Measurements from ENCODE around the gene ADAMTSL1.

ADAMTSL1 gene

DNA sequence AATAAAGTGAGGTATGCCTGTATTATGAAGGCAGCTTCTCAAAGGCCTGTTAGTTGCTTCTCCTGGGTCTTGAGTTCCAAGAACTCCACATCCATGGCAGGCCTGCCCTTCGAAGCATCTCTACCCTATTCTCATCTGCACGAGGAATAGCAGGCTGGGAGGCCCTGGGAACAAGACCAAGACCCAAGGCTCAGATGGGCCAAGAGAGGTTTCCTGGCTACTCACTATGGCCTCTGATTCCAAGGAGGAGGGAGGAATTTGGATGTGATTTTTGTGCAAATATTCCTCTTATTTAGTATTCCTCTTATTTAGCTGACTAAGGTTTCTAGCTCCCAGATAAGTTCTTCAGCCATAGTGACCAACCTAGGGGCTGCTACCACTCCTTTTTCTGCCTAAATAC lies 407.8 kb downstream of the ADAMTSL1 start:
- no peak for DNase-seq

DNA sequence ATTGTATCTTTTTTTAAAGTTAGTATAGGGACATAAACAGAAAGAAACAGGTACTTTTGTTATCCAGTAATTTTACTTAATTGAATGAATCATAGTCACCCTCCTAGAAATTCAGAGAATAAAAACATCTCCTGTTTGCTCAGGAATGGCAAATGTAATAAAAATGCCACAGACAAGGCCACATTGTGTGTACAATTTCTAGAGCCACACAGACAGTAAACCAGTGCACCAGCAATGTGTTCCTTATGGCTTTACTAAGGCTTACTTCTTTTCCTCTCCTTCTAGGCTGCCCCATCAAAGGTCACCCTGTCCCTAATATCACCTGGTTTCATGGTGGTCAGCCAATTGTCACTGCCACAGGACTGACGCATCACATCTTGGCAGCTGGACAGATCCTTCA lies 413.6 kb downstream of the ADAMTSL1 start:
- DNase-seq: no peak

DNA sequence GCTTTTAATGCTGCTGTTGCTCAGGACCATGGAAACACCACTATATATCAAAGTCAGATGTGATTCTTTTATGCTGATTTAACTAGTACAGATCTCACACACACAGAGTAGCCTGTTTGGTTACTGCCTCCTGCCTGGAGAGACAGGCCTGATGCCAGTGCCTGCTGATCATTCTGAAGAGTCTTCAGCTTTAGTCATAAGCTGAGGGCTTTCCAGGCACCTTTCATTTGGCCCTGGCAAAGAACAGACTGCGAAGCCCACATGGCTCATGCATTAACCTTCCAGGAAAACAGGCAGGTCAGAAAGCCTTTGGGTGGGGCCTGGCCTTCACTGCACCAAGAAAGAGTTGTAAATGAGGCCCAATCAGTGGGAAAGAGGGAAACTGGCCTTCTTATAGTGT lies 414.3 kb downstream of the ADAMTSL1 start:
- no peak for DNase-seq

DNA sequence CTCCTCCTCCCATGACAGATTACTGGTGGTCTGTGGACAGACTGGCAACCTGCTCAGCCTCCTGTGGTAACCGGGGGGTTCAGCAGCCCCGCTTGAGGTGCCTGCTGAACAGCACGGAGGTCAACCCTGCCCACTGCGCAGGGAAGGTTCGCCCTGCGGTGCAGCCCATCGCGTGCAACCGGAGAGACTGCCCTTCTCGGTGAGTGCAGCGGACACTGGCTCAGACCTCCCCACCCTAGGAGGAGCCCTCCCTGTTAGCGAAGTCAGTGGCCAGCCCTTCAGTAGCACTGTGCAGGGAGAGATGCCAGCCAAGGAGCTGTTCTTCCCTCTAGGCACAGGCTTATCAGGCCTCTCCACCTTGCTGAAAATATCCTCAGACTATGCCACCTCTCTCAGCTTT lies 415.6 kb downstream of the ADAMTSL1 start:
- no peak for DNase-seq

DNA sequence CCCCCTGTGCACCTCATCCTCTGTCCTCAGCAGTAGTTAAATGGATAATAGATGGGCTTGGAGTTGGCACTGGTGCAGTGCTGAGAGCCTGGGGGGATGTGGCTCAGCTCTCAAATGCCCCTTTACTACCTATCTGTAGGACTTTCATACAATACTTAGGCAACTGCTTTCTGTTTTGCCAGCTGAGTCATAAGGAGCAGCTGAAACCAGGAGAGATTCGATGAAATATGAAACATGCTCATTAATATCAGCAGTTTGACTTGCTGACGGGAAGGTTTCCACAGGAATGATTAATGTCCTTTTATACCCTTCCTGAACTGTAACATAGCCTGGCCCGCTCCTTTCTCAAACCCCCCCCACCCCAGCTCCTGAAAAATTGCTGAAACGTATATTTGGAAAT lies 416.4 kb downstream of the ADAMTSL1 start:
- no peak for DNase-seq

DNA sequence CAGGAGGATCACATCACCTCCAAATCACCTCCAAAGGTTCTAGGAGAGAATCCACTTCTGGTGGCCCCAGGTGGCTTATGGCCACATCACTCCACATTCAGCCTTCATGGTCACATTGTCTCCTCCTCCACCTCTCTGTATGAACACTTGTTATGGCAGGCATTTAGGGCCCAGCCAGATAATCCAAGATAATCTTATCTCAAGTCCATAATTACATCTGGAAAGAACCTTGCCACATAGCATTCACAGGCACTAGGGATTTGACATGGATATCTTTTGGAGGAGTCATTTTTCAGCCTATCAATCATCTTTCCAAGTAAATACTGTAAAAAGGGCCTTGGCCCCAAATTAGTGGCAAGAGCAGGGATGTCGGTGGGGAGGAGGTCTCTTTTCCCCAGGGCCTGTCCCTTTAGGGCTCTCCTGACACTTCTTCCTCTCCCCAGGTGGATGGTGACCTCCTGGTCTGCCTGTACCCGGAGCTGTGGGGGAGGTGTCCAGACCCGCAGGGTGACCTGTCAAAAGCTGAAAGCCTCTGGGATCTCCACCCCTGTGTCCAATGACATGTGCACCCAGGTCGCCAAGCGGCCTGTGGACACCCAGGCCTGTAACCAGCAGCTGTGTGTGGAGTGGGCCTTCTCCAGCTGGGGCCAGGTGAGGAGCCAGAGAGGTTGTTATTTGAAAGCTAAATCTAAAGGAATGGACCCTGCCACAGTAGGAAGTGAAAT lies 418.2 kb downstream of the ADAMTSL1 start:
- DNase-seq: no peak

DNA sequence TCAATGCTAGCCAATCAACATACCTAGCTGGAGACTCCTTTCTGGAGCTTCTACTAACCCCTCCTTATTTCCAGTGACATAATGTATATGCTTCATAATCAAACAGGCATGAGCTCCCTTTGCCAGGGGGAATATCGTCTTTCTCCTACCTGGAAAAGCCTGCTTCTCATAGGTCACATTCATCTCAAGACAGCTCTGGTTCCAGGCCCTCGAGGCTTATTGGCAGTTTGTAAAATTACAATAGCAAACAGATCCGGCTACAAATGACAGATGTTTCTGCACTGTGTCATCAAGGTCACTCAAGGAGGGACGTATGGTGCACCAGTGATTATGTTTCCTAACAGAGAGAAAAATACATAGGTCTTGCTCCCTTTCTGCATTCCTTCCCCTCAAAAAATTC lies 419.1 kb downstream of the ADAMTSL1 start:
- no peak for DNase-seq

DNA sequence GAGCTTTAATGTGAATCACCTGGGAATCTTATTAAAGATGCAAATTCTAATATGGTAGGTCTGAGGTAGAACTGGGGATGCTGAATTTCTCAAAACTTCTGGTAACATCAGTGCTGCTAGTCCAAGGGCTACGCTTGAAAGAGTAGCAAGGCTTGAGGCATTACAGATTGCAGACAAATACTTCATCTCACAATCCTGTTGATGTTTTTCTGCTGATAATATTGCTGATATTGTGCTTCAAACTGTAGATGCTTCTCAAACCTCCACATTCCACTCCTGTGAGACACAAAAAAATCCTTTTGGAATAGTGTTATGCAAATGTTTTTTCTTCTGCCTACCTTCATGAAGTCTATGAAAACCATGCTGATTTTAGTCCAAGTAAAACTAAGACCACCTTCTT lies 419.5 kb downstream of the ADAMTSL1 start:
- no peak for DNase-seq

DNA sequence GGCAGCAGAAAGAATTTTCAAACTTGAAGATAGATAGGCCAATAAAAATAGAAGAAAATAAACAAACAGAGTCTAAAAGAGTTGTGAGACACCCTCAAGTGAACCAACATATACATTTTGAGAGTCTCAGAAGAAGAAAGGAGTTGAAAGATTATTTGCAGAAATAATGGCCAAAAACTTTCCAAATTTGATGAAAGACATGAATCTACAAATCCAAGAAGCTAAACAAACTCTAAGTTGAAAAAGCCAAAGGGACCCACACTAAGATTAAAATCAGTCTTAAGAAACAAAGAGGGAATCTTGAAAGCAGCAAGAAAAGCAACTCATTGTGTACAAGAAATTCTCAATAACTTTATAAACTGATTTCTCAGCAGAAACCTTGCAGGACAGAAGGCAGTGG lies 422.1 kb downstream of the ADAMTSL1 start:
- DNase-seq: peak; percentile 0

DNA sequence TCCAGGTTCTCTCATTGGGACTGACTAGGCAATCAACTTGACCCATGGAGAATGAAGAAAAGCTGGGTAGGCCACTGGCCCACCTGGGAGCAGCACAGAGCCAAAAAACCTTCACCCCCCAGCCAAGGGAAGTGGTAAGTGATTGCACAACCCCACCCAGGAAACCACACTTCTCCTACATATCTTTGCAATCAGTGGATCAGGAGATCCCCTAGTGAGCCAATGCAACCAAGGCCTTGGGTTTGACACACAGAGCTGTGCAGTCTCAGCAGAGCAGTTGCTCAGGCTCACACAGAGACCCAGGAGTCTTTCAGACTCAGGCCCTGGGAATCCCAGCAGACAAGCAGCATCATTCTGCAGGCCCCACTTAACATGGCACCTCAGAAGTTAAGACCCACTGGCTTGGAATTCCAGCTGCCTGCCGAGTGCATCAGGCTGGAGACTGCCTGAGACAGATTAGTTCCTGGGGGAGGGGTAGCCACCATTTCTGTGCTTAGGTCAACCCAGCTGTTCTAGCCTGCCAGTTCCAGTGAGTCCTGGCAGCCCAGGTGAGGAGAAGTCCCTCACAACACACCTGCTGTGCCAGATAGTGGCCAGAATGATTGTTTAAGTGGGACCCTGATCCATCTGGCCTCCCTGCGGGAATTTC lies 422.7 kb downstream of the ADAMTSL1 start:
- no peak for DNase-seq

DNA sequence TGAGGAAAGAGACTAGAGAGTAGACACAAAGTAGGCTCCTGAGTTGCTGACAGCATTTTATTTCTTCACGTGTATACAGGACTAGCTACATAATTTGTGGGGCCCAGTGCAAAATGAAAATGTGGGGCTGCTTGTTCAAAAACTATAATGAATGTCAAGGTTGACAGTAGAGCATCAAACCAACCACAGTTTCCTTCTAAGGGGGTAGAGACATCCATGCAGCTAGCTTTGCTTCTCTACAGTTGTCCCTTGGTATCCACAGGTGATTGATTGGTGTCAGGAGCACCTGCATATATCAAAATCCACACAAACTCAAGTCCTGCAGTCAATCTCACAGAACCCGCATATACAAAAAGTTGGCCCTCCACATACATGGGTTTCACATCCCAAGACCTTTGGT lies 429.5 kb downstream of the ADAMTSL1 start:
- no peak for DNase-seq

DNA sequence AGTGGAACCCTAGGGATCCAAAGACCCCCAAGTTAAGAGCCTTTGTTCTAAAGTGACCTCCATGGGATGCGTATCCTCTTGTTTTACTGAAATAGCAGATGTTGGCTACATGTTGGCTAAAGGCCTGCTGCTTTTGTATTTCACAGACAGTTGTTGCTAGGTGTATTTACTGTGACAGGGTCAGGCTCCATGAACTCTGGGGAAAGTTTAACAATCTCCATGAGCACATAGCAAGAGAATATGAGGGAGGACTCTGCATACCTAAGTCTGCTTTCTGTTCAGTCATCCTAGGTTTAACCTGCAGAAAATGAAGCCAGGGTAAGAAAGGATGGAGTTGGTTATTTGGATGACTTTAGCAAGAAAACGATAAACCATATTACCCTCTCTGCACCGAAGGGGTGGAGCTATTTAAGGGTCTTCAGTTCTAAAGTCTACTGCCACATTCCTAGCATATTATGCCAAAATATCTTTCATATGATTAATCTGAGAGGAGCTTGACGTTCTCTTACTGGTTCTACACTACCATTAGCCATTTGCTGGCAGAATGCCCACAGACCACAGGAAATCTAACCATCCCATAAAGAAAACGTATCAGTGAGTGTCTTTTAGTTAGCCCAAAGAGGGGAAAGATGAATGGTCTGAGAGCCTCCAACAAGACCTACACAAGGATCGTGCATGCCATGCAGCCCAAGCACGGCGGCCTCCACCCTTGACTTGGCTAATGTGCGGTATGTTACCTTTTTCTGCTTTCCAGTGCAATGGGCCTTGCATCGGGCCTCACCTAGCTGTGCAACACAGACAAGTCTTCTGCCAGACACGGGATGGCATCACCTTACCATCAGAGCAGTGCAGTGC lies 431.3 kb downstream of the ADAMTSL1 start:
- no peak for DNase-seq

DNA sequence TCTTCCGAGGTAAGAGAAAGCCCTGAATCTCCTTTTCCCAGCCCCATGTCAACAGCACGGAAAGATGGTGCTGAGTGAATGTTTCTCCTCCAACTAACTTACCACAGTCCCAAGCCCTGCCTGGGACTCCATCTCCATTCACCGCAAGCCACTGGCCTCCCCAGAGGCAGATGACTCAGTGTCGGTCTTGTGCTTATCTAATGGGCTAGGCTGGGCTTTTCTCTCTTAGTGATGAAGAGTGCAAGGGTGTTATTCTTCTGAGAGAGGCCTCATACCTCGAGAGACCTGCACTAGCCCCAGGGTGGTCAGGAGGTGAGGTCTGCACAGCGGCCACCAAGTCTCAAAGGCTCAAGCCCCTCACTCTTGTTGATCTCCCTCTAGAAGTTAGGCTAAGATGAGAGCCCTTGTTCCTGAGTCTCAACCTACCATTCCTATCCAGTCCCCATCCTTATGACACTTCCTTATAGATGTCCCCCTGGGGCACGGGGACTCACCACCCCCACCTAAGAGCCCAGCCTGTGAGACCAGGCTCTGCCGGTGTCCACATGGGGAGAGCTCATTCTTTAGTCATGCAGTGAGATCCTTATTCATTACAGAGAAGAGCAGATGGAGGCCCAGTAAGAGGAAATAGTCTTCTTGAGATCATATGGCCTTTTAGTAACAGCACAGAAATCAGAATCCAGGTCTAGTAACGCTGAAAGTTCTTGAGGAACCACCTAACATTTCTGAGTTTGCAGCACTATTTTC lies 432.1 kb downstream of the ADAMTSL1 start:
- peak; percentile 4 for DNase-seq

DNA sequence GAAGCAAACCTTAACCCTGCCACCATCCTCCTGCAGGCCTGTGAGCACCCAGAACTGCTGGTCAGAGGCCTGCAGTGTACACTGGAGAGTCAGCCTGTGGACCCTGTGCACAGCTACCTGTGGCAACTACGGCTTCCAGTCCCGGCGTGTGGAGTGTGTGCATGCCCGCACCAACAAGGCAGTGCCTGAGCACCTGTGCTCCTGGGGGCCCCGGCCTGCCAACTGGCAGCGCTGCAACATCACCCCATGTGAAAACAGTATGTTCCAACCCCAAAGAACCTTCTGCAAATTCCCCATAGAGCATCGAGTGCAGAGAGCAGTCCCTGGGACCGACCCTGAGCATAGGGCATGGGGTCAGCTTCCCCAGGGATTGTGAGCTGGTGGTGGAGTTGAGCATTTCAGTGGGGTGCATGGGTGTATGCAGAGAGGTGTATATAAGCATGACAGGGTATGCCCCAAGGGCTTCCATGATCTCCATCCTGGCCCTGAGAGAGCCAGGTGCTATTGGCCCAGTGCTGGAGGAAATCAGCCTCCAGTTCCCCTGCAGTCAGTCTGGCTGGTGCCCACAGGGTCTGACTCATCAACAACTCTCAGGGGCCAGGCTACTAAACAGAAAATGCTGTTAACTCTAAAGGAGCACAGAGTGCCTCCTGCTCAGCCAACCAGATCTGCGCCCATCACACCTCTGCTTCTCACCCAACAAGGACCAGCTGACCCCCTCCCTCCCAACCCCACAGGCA lies 432.9 kb downstream of the ADAMTSL1 start:
- no peak for DNase-seq

DNA sequence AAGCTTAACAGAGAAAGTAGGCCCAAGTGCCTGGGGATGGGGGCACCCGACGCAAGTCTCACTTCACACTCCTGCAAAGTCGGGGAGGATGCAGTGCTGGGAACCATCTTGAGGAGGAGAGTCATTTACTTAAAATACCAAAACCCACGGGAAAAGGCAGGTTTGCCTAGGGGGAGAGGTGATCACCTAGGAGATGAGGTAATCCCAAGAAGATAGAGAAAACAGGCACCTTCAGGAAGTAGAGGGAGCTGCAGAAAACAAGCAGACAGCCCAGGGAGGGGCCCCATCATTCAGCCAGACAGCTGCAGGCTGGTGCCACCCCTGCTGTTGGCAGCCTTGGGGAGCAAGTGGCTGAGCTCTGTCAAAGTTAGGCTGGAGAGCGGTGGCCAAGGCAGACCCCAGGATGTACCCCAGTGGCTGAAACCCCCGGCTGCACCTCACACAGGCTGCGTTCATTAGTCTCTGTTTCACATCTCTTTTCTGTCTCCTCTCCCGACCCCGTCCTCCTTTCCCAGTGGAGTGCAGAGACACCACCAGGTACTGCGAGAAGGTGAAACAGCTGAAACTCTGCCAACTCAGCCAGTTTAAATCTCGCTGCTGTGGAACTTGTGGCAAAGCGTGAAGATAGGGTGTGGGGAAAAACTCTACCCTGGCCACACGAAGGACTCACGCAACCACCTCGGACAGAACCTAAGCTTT lies 434.1 kb downstream of the ADAMTSL1 start:
- no peak for DNase-seq

DNA sequence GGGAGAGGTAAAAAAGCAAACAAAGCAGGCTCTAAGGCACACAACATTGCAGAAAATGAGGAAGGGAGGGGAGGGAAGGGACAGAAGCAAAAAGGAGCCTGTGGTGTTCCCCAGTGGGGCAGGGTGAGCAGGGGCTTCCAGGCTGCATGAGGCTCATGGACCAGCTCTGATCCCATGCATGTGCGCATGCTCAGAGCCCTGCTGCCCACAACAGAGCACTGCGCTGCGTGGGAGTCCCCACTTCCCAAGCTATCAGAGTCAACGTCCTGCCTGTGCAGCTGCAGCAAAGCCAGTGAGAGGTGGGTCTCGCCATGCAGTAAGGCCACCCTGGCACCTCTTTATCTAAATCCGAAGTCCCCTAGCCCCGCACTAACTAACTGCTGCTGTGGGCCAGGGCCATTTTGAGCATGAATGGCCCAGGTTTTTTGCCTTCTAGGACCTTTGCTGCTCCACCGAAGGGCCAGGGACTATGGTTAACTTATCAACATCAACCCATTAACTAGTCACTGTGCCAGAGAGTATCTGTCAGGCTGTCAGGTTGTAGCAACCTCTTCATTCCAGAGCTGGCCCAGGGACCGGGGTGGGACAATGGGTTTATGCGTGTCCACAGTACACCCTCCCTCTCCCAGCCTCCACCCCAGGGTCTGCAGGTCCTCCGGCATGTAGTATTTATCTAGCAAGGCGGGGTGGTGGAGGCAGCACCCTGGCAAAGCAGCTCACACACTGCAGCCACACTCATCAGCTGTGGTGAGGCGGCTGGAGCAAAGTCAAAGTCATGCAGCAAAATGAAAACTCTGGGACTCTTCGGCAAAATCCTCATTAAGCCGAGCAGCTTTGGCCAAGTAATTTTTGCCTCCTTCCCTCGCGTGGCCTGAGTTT lies 435.4 kb downstream of the ADAMTSL1 start:
- DNase-seq: peak; percentile 18

DNA sequence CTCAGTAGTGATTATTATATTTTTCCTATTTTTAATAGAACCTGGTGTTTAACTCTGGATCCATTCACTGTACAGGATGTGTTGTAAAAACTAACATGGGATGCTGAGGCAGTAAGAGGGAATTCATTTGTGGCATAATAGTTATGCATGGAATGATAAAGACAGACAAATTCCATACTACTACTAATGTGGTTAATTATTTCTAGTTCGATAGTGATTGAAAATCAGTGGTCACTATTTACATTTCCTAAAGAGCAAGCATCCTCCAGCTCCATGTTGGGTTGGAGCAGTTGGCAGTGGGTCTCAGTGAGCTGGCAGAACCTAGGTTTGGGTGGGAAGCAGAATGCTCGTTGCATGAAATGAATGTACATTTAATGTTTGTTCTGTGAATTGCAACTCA lies 436.5 kb downstream of the ADAMTSL1 start:
- no peak for DNase-seq

DNA sequence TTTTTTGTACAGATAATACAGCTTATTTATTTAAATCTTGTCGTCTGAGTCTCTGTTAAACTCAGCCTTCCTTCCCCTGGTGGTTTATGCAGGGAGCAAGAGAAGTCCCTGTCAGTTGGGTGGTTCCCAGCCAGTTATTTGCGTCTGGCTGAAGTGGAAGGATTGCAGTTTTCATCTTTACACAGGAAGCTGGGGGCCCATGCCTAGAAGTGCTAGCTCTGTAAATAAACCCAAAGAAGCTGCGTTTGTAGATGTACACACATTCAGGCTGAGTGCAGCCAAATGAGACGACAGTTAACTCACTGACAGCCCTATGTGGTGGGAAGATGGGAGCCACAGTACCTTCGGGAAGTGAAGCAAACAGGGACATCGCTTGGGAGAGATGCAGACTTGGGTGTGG lies 437.0 kb downstream of the ADAMTSL1 start:
- no peak for DNase-seq

DNA sequence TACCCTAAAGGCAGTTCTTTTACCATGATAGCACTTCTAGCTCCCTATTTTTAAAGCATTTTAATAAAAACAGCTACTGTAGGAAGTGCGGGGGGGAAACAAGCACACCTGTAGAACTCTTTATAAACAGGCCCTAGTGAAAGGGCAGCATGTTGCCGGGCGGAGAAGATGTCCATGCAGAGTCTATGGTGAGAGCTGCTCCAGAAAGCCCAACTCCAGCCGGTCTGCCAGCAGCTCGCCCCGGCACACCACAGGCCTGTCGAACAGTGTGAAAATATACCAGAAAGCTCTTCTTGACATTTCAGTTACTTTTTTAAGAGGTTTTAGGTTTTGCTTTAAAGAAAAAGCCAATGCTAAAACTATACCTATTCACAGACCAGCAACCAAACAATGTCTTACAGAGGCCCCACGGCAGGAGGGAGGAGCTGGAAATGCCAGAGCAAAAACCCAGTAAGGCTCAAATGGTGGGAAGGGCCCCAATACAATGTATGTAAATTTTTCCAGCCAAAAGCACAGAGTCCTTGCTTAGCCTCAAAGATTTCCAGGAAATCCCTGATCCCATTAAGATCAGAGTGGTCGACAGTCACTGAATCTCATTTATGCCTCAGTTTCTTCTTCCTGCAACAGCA lies 437.9 kb downstream of the ADAMTSL1 start:
- DNase-seq: no peak
